ENCODE data around the gene RNF13.
"Not testable (repeated sequence)": the region's sequence is repeated elsewhere in the genome, so short reads cannot be mapped to it uniquely, and the experiment has no call there.

The RNF13 gene

GRCh38 chr3:149977386-149977785 lies 164.4 kb downstream of the RNF13 start:
- H3K27ac ChIP-seq, result no peak overlapping the region
- TF ChIP-seq CTCF (IDR thresholded peaks at IDR 0.05; ENCODE audit: low read depth, low read length, missing control alignments), result no peak
- DNase-seq, result peak; percentile 45

GRCh38 chr3:149981979-149982378 lies 169.0 kb downstream of the RNF13 start:
- in situ Hi-C loops (cut with HindIII; ENCODE audit: low pct_ligation_motif_present, low sequenced_read_pairs); H3K27me3 ChIP-seq (replicated peaks); H3K36me3 ChIP-seq (replicated peaks); H3K27ac ChIP-seq; H3K4me3 ChIP-seq (ENCODE audit: low read depth, low read length); DNase-seq: not testable (repeated sequence)

More at GRCh38 chr3:149977386-149977785, 164.4 kb downstream of the RNF13 start:
- in situ Hi-C loops (cut with HindIII; ENCODE audit: low pct_ligation_motif_present, low sequenced_read_pairs), result no loop called here
- H3K27me3 ChIP-seq (replicated peaks), result no peaks in the 10 kb centered on the region
- H3K4me3 ChIP-seq (ENCODE audit: low read depth, low read length), result no peak overlapping the region
- H3K36me3 ChIP-seq (replicated peaks), result no peaks in the 10 kb centered on the region

- H3K27ac ChIP-seq; H3K36me3 ChIP-seq (replicated peaks); in situ Hi-C loops (cut with HindIII; ENCODE audit: low pct_ligation_motif_present, low sequenced_read_pairs); H3K27me3 ChIP-seq (replicated peaks); H3K4me3 ChIP-seq (ENCODE audit: low read depth, low read length); DNase-seq: not testable (repeated sequence)
Measured at GRCh38 chr3:149983053-149983452, 170.0 kb downstream of the RNF13 start.

- Histone ChIP-seq H3K4me3 (ENCODE audit: low read depth, low read length) (no peak overlapping the region), H3K27ac (no peak overlapping the region), H3K36me3 (replicated peaks) (no peaks in the 10 kb centered on the region), H3K27me3 (replicated peaks) (no peaks in the 10 kb centered on the region)
- no peak for TF ChIP-seq CTCF (IDR thresholded peaks at IDR 0.05; ENCODE audit: low read depth, low read length, missing control alignments)
- no peak for DNase-seq
- in situ Hi-C loops (cut with HindIII; ENCODE audit: low pct_ligation_motif_present, low sequenced_read_pairs), result no loop called here
Measured at GRCh38 chr3:149983628-149984027, 170.6 kb downstream of the RNF13 start.

GRCh38 chr3:149989307-149989706 lies 176.3 kb downstream of the RNF13 start:
- H3K4me3 ChIP-seq (ENCODE audit: low read depth, low read length), result no peak overlapping the region
- H3K27ac ChIP-seq, result no peak overlapping the region
- H3K36me3 ChIP-seq (replicated peaks), result no peaks in the 10 kb centered on the region
- no peaks in the 10 kb centered on the region for H3K27me3 ChIP-seq (replicated peaks)
- in situ Hi-C loops (cut with HindIII; ENCODE audit: low pct_ligation_motif_present, low sequenced_read_pairs), result no loop called here
- DNase-seq, result no peak
- no peak for TF ChIP-seq CTCF (IDR thresholded peaks at IDR 0.05; ENCODE audit: low read depth, low read length, missing control alignments)

GRCh38 chr3:149990423-149990948 lies 177.5 kb downstream of the RNF13 start:
- in situ Hi-C loops (cut with HindIII; ENCODE audit: low pct_ligation_motif_present, low sequenced_read_pairs), result no loop called here
- no peaks in the 10 kb centered on the region for H3K36me3 ChIP-seq (replicated peaks)
- no peak overlapping the region for H3K4me3 ChIP-seq (ENCODE audit: low read depth, low read length)
- H3K27ac ChIP-seq, result no peak overlapping the region
- no peaks in the 10 kb centered on the region for H3K27me3 ChIP-seq (replicated peaks)
- TF ChIP-seq CTCF (IDR thresholded peaks at IDR 0.05; ENCODE audit: low read depth, low read length, missing control alignments), result no peak
- no peak for DNase-seq

GRCh38 chr3:149992416-149993058 lies 179.5 kb downstream of the RNF13 start:
- DNase-seq, result no peak
- no peak overlapping the region for H3K4me3 ChIP-seq (ENCODE audit: low read depth, low read length)
- no peak overlapping the region for H3K27ac ChIP-seq
- H3K36me3 ChIP-seq (replicated peaks), result no peaks in the 10 kb centered on the region
- in situ Hi-C loops (cut with HindIII; ENCODE audit: low pct_ligation_motif_present, low sequenced_read_pairs), result no loop called here
- no peaks in the 10 kb centered on the region for H3K27me3 ChIP-seq (replicated peaks)
- TF ChIP-seq CTCF (IDR thresholded peaks at IDR 0.05; ENCODE audit: low read depth, low read length, missing control alignments), result peak; percentile 8

Data from brain microvascular endothelial cell (primary cell).